ENCODE data around the gene ZNF24. TPM values are rescaled to one million over a fixed set of nuclear protein-coding genes. Genes with fewer than 3 reads are reported as not detected.

Gene ZNF24
- total and polyA plus RNA-seq, 2 of the 4 experiments (the other 2 are of a cell fraction), result 7.6 to 20.8 TPM

DNA sequence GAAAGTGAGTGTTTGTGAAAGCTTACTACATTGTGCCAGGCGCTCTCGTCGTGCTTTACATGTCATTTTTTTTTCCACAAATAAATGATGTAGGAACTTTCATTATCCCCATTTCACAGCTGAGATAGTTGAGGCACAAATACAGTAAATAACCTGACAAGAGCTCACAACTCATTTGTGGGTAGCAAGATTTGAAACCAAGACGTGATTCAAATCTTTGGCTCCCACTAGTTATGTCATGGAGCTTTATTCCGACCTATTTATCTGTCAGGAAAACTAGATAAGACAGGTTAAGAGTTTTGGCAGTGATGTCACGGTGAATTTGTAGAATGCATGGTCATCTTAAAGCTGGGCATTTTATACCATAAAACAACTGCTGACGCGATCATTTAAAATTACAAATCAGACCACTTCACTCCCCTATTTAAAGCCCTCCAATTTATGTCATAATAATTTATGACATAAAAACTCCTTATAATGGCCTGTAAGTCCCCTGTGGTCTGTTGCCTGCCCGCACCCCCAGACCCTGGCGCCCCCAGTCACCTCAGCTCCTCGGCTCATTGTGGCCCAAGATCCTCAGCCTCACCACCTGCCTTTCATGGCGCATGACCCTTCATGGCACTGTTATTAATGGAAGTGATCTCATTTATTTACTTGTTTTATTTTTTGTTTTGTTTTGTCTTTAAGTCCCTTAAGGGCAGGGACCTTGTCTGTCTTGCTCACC is 678 bp upstream of the ZNF24 start (continued):
- TF ChIP-seq MAZ (IDR thresholded peaks at IDR 0.05; ENCODE audit: borderline replicate concordance, low read depth, low read length) (no peak), MAFK (IDR thresholded peaks at IDR 0.05; ENCODE audit: low read depth, low read length) (no peak)

- H3K4ac ChIP-seq (ENCODE audit: low read depth, low read length), result 0 out of 2 replicates have a peak overlapping the region, but pooled peaks have one; percentile 9
- no peaks in the 10 kb centered on the region for H3K9me3 ChIP-seq (ENCODE audit: control insufficient read depth, insufficient read depth, low read length)
- H3K23ac ChIP-seq (ENCODE audit: low read depth, low read length), result no peak overlapping the region
- H3K27ac ChIP-seq (ENCODE audit: insufficient read depth, low read length), result peak overlapping the region; percentile 54
- peaks cover 48% of the 10 kb centered on the region for H4K20me1 ChIP-seq (ENCODE audit: insufficient read depth, low read length)
- no peak overlapping the region for H2BK120ac ChIP-seq (ENCODE audit: low read depth, low read length)
- H3K9ac ChIP-seq (ENCODE audit: low read depth, low read length), result peak overlapping the region; percentile 72
- H2BK20ac ChIP-seq (ENCODE audit: low read depth, low read length), result no peak overlapping the region
- no TSS peak for BruUV-seq (replicated peaks)
- peaks cover 2% of the 10 kb centered on the region; the same call in 1 of the 2 replicates for H3K4me1 ChIP-seq (ENCODE audit: control insufficient read depth, insufficient read depth, low read length)
- ChIA-PET POLR2A (ENCODE audit: unreplicated experiment) (interaction anchor here (0.6 kb wide), 1 partner anchor 388 kb away, joined by 11 read pairs; no protein-coding TSS in a partner anchor), CTCF (no interaction called here)
- H3K4me3 ChIP-seq (ENCODE audit: insufficient read depth, low read depth, low read length), result peak overlapping the region; percentile 66
- H3K36me3 ChIP-seq (ENCODE audit: control insufficient read depth, insufficient read depth, low read length), result peaks cover 17% of the 10 kb centered on the region
- DNase-seq (no peak), ATAC-seq (ENCODE audit: low read depth) (no peak)
- H3K9me1 ChIP-seq (ENCODE audit: insufficient read depth, low read length), result peaks cover 13% of the 10 kb centered on the region
- H2AK9ac ChIP-seq (replicated peaks; ENCODE audit: low read depth, low read length, poor library complexity), result peak overlapping the region; percentile 95
- no peak overlapping the region; the same call in 1 of the 2 replicates for H4K91ac ChIP-seq (ENCODE audit: insufficient read depth, low read depth, low read length)
- H3K79me1 ChIP-seq (ENCODE audit: low read depth in 1 of 2, low read length in 2 of 2), result peaks cover 13 to 41% of the 10 kb centered on the region in 2 experiments
- dilution Hi-C loops (cut with HindIII; ENCODE audit: low sequenced_read_pairs, unreplicated experiment) (no loop called here), in situ Hi-C loops (cut with MboI; ENCODE audit: low sequenced_read_pairs) (loop anchor here (5.0 kb wide), 1 partner anchor 101 kb away; the partner anchor contains the start of gene ZNF397), intact Hi-C loops (cut with micrococcal nuclease) (no loop called here)
- no peak overlapping the region for H2BK5ac ChIP-seq (ENCODE audit: low read depth, low read length, poor library complexity, severe bottlenecking)
- no peak overlapping the region for H4K5ac ChIP-seq (ENCODE audit: low read depth, low read length)
- H3K18ac ChIP-seq (ENCODE audit: low read depth, low read length), result no peak overlapping the region
- H3K56ac ChIP-seq (ENCODE audit: extremely low read depth, insufficient read depth, low read length), result no peak overlapping the region
- no peak overlapping the region for H4K8ac ChIP-seq (ENCODE audit: low read depth in 2 of 2, low read length in 2 of 2)
- H2BK15ac ChIP-seq (ENCODE audit: low read depth, low read length), result no peak overlapping the region
- peak overlapping the region; percentile 95 for H3K4me2 ChIP-seq (ENCODE audit: low read depth, low read length)
- H3K27me3 ChIP-seq (ENCODE audit: control insufficient read depth, insufficient read depth, low read length), result no peaks in the 10 kb centered on the region
- H2AFZ ChIP-seq (replicated peaks; ENCODE audit: low read length, poor library complexity), result peak overlapping the region; percentile 97
- 0% methylated on average over 1 of the region's 15 CpGs; no CpG with 5 or more reads in 1 of the 2 experiments for WGBS, 2 experiments (ENCODE audit: extremely low coverage in 2 of 2, insufficient read length in 1 of 2)
- H3K14ac ChIP-seq (replicated peaks; ENCODE audit: low read depth, low read length), result peak overlapping the region; percentile 61
- peak overlapping the region; percentile 71; the same call in 1 of the 2 replicates for H2AK5ac ChIP-seq (ENCODE audit: low read depth, low read length)
- TF ChIP-seq ELK1 (IDR thresholded peaks at IDR 0.05; ENCODE audit: borderline replicate concordance, low read depth, low read length) (no peak), BHLHE40 (IDR thresholded peaks at IDR 0.05; ENCODE audit: low read depth, low read length) (no peak), SMC3 (IDR thresholded peaks at IDR 0.05; ENCODE audit: low read depth, low read length) (no peak), RAD21 (IDR thresholded peaks at IDR 0.05; ENCODE audit: low read length) (no peak), POLR2A (IDR thresholded peaks at IDR 0.05; ENCODE audit: low read depth, low read length) (no peak), RFX5 (IDR thresholded peaks at IDR 0.05; ENCODE audit: low read depth, low read length) (no peak), CEBPB (IDR thresholded peaks at IDR 0.05; ENCODE audit: low read depth, low read length) (no peak), MAFK (IDR thresholded peaks at IDR 0.05; ENCODE audit: low read depth, low read length) (no peak), MAZ (IDR thresholded peaks at IDR 0.05; ENCODE audit: borderline replicate concordance, low read depth, low read length) (no peak), FOS (IDR thresholded peaks at IDR 0.05; ENCODE audit: low read depth, low read length) (no peak), RCOR1 (IDR thresholded peaks at IDR 0.05; ENCODE audit: insufficient replicate concordance, low read length) (no peak), MXI1 (IDR thresholded peaks at IDR 0.05; ENCODE audit: borderline replicate concordance, low read depth, low read length) (no peak)
- TF ChIP-seq, protein P1, sequence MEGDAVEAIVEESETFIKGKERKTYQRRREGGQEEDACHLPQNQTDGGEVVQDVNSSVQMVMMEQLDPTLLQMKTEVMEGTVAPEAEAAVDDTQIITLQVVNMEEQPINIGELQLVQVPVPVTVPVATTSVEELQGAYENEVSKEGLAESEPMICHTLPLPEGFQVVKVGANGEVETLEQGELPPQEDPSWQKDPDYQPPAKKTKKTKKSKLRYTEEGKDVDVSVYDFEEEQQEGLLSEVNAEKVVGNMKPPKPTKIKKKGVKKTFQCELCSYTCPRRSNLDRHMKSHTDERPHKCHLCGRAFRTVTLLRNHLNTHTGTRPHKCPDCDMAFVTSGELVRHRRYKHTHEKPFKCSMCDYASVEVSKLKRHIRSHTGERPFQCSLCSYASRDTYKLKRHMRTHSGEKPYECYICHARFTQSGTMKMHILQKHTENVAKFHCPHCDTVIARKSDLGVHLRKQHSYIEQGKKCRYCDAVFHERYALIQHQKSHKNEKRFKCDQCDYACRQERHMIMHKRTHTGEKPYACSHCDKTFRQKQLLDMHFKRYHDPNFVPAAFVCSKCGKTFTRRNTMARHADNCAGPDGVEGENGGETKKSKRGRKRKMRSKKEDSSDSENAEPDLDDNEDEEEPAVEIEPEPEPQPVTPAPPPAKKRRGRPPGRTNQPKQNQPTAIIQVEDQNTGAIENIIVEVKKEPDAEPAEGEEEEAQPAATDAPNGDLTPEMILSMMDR (conservative IDR thresholded peaks at IDR 0.05; ENCODE audit: low read depth, low read length), result no peak
Observed at GRCh38 chr18:35343488-35343935, 708 bp downstream of the ZNF24 start.
